ENCODE measurements around the gene ACOXL.

- TF ChIP-seq, protein P1, sequence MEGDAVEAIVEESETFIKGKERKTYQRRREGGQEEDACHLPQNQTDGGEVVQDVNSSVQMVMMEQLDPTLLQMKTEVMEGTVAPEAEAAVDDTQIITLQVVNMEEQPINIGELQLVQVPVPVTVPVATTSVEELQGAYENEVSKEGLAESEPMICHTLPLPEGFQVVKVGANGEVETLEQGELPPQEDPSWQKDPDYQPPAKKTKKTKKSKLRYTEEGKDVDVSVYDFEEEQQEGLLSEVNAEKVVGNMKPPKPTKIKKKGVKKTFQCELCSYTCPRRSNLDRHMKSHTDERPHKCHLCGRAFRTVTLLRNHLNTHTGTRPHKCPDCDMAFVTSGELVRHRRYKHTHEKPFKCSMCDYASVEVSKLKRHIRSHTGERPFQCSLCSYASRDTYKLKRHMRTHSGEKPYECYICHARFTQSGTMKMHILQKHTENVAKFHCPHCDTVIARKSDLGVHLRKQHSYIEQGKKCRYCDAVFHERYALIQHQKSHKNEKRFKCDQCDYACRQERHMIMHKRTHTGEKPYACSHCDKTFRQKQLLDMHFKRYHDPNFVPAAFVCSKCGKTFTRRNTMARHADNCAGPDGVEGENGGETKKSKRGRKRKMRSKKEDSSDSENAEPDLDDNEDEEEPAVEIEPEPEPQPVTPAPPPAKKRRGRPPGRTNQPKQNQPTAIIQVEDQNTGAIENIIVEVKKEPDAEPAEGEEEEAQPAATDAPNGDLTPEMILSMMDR (IDR thresholded peaks at IDR 0.05), result no peak
- TF ChIP-seq POLR2A (IDR thresholded peaks at IDR 0.05), result no peak
Observed at GRCh38 chr2:110957293-110957692, 224.9 kb downstream of the ACOXL start.
